SK-N-SH treated with all-trans-retinoic acid at 6 μM for 48 hours (cell line): ENCODE data around the gene FAM111A.

Experiments used
- ATAC-seq: fragments of 200-7000 bp; cut with Tn5 transposase; 3 replicates; pipeline ENCODE4 v1.9.1; 2020; ENCODE audit warnings: mild to moderate bottlenecking, moderate library complexity
- CSDC2 ChIP-seq: fragments of 250-450 bp; sonication (Bioruptor Pico); IDR thresholded peaks from 2 replicates; pipeline ENCODE4 v1.5.0; 2020; ENCODE audit warnings: mild to moderate bottlenecking, moderate library complexity
- ESRRG ChIP-seq: fragments of 250-450 bp; sonication (Bioruptor Pico); IDR thresholded peaks from 2 replicates; pipeline ENCODE4 v1.6.1; 2021; ENCODE audit warnings: mild to moderate bottlenecking
- GLIS3 ChIP-seq: fragments of 250-450 bp; sonication (Bioruptor Pico); IDR thresholded peaks from 2 replicates; pipeline ENCODE4 v1.5.0; 2020; ENCODE audit warnings: mild to moderate bottlenecking, moderate library complexity
- ISL1 ChIP-seq: fragments of 250-450 bp; sonication (Bioruptor Pico); IDR thresholded peaks from 2 replicates; pipeline ENCODE4 v2.1.2; 2022; ENCODE audit warnings: mild to moderate bottlenecking, moderate library complexity
- OSR1 ChIP-seq: fragments of 250-450 bp; sonication (Bioruptor Pico); IDR thresholded peaks from 2 replicates; pipeline ENCODE4 v1.8.0; 2022; ENCODE audit warnings: moderate library complexity, mild to moderate bottlenecking, inconsistent platforms
- PATZ1 ChIP-seq: fragments of 250-450 bp; sonication (Bioruptor Pico); IDR thresholded peaks from 2 replicates; pipeline ENCODE4 v1.8.0; 2020; ENCODE audit warnings: mild to moderate bottlenecking, moderate library complexity, borderline replicate concordance
- PPARA ChIP-seq: fragments of 250-450 bp; sonication (Bioruptor Pico); IDR thresholded peaks from 2 replicates; pipeline ENCODE4 v1.5.0; 2020; ENCODE audit warnings: mild to moderate bottlenecking, borderline replicate concordance
- RARB ChIP-seq: fragments of 250-450 bp; sonication (Bioruptor Pico); IDR thresholded peaks from 2 replicates; pipeline ENCODE4 v1.8.0; 2021; ENCODE audit warnings: mild to moderate bottlenecking, moderate library complexity
- TCF4 ChIP-seq: fragments of 250-450 bp; sonication (Bioruptor Pico); IDR thresholded peaks from 2 replicates; pipeline ENCODE4 v1.8.0; 2021; ENCODE audit warnings: mild to moderate bottlenecking, moderate library complexity, borderline replicate concordance
- TOX ChIP-seq: fragments of 250-450 bp; sonication (Bioruptor Pico); IDR thresholded peaks from 2 replicates; pipeline ENCODE4 v1.8.0; 2021; ENCODE audit warnings: mild to moderate bottlenecking, moderate library complexity, borderline replicate concordance
- ZFP3 ChIP-seq: fragments of 250-450 bp; sonication (Bioruptor Pico); IDR thresholded peaks from 2 replicates; pipeline ENCODE4 v1.5.0; 2020; ENCODE audit warnings: mild to moderate bottlenecking, moderate library complexity
- ZFP30 ChIP-seq: fragments of 450-650 bp; formaldehyde crosslinking; IDR thresholded peaks from 2 replicates; pipeline ENCODE4 v1.5.0; 2022; ENCODE audit warnings: mild to moderate bottlenecking, moderate library complexity
- ZNF565 ChIP-seq: fragments of 450-650 bp; formaldehyde crosslinking; conservative IDR thresholded peaks from 2 replicates; pipeline ENCODE4 v1.5.0; 2020; ENCODE audit warnings: low read depth, mild to moderate bottlenecking, moderate library complexity
- ZNF70 ChIP-seq: fragments of 450-650 bp; formaldehyde crosslinking; IDR thresholded peaks from 2 replicates; pipeline ENCODE4 v1.5.0; 2020; ENCODE audit warnings: mild to moderate bottlenecking, moderate library complexity
- ZNF8 ChIP-seq: fragments of 450-650 bp; formaldehyde crosslinking; IDR thresholded peaks from 2 replicates; pipeline ENCODE4 v1.5.0; 2020; ENCODE audit warnings: mild to moderate bottlenecking, moderate library complexity
- TF ChIP-seq, protein P1 (sequence below): fragments of 250-450 bp; sonication (Bioruptor Pico); IDR thresholded peaks from 2 replicates; pipeline ENCODE4 v1.5.1; 2020; ENCODE audit warnings: low read depth, mild to moderate bottlenecking, moderate library complexity
- TF ChIP-seq, protein P2 (sequence below): fragments of 250-450 bp; sonication (Bioruptor Pico); IDR thresholded peaks from 2 replicates; pipeline ENCODE4 v1.5.1; 2021; ENCODE audit warnings: mild to moderate bottlenecking, moderate library complexity
- TF ChIP-seq, protein P3 (sequence below): fragments of 250-450 bp; sonication (Bioruptor Pico); IDR thresholded peaks from 2 replicates; pipeline ENCODE4 v1.5.0; 2020; ENCODE audit warnings: mild to moderate bottlenecking, moderate library complexity
- TF ChIP-seq, protein P4 (sequence below): fragments of 250-450 bp; sonication (Bioruptor Pico); IDR thresholded peaks from 2 replicates; pipeline ENCODE4 v1.8.0; 2021; ENCODE audit warnings: low read depth, mild to moderate bottlenecking, moderate library complexity, borderline replicate concordance

Gene FAM111A

GRCh38 chr11:59176330-59176729 is 33.7 kb downstream of the FAM111A start:
- no peak for ATAC-seq
- TF ChIP-seq OSR1 (CRISPR knock-in tag) = no peak
- TF ChIP-seq PATZ1 (CRISPR knock-in tag) = no peak
- no peak for TF ChIP-seq GLIS3 (CRISPR knock-in tag)
- TF ChIP-seq ZFP3 = no peak
- TF ChIP-seq ZNF70 = no peak
- TF ChIP-seq, protein P1, sequence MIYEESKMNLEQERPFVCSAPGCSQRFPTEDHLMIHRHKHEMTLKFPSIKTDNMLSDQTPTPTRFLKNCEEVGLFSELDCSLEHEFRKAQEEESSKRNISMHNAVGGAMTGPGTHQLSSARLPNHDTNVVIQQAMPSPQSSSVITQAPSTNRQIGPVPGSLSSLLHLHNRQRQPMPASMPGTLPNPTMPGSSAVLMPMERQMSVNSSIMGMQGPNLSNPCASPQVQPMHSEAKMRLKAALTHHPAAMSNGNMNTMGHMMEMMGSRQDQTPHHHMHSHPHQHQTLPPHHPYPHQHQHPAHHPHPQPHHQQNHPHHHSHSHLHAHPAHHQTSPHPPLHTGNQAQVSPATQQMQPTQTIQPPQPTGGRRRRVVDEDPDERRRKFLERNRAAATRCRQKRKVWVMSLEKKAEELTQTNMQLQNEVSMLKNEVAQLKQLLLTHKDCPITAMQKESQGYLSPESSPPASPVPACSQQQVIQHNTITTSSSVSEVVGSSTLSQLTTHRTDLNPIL = no peak
- TF ChIP-seq PPARA (CRISPR knock-in tag) = no peak
- no peak for TF ChIP-seq ZFP30 (CRISPR knock-in tag)
- no peak for TF ChIP-seq TOX (CRISPR knock-in tag)
- TF ChIP-seq ESRRG = no peak
- TF ChIP-seq ZNF565 (CRISPR knock-in tag) = no peak
- TF ChIP-seq ZNF8 (CRISPR knock-in tag) = no peak
- no peak for TF ChIP-seq TCF4 (CRISPR knock-in tag)
- TF ChIP-seq, protein P2, sequence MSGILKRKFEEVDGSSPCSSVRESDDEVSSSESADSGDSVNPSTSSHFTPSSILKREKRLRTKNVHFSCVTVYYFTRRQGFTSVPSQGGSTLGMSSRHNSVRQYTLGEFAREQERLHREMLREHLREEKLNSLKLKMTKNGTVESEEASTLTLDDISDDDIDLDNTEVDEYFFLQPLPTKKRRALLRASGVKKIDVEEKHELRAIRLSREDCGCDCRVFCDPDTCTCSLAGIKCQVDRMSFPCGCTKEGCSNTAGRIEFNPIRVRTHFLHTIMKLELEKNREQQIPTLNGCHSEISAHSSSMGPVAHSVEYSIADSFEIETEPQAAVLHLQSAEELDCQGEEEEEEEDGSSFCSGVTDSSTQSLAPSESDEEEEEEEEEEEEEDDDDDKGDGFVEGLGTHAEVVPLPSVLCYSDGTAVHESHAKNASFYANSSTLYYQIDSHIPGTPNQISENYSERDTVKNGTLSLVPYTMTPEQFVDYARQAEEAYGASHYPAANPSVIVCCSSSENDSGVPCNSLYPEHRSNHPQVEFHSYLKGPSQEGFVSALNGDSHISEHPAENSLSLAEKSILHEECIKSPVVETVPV (CRISPR knock-in tag) = no peak
- TF ChIP-seq ISL1 (CRISPR knock-in tag) = no peak

GRCh38 chr11:59178402-59178801 is 35.7 kb downstream of the FAM111A start:
- TF ChIP-seq ZNF8 (CRISPR knock-in tag) (no peak), TCF4 (CRISPR knock-in tag) (no peak), GLIS3 (CRISPR knock-in tag) (no peak), CSDC2 (CRISPR knock-in tag) (no peak), PATZ1 (CRISPR knock-in tag) (no peak)
- TF ChIP-seq, protein P2 (CRISPR knock-in tag) = no peak
- TF ChIP-seq, all 23 proteins: peak for 0
- no peak for ATAC-seq

- TF ChIP-seq ZNF565 (CRISPR knock-in tag) (no peak), ZNF8 (CRISPR knock-in tag) (no peak), ISL1 (CRISPR knock-in tag) (no peak), ZFP3 (no peak), ESRRG (no peak), PPARA (CRISPR knock-in tag) (no peak), RARB (CRISPR knock-in tag) (no peak), TOX (CRISPR knock-in tag) (no peak)
- TF ChIP-seq, protein P3, sequence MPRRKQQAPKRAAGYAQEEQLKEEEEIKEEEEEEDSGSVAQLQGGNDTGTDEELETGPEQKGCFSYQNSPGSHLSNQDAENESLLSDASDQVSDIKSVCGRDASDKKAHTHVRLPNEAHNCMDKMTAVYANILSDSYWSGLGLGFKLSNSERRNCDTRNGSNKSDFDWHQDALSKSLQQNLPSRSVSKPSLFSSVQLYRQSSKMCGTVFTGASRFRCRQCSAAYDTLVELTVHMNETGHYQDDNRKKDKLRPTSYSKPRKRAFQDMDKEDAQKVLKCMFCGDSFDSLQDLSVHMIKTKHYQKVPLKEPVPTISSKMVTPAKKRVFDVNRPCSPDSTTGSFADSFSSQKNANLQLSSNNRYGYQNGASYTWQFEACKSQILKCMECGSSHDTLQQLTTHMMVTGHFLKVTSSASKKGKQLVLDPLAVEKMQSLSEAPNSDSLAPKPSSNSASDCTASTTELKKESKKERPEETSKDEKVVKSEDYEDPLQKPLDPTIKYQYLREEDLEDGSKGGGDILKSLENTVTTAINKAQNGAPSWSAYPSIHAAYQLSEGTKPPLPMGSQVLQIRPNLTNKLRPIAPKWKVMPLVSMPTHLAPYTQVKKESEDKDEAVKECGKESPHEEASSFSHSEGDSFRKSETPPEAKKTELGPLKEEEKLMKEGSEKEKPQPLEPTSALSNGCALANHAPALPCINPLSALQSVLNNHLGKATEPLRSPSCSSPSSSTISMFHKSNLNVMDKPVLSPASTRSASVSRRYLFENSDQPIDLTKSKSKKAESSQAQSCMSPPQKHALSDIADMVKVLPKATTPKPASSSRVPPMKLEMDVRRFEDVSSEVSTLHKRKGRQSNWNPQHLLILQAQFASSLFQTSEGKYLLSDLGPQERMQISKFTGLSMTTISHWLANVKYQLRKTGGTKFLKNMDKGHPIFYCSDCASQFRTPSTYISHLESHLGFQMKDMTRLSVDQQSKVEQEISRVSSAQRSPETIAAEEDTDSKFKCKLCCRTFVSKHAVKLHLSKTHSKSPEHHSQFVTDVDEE = no peak
- TF ChIP-seq, protein P2 (CRISPR knock-in tag) = no peak
- TF ChIP-seq, protein P4, sequence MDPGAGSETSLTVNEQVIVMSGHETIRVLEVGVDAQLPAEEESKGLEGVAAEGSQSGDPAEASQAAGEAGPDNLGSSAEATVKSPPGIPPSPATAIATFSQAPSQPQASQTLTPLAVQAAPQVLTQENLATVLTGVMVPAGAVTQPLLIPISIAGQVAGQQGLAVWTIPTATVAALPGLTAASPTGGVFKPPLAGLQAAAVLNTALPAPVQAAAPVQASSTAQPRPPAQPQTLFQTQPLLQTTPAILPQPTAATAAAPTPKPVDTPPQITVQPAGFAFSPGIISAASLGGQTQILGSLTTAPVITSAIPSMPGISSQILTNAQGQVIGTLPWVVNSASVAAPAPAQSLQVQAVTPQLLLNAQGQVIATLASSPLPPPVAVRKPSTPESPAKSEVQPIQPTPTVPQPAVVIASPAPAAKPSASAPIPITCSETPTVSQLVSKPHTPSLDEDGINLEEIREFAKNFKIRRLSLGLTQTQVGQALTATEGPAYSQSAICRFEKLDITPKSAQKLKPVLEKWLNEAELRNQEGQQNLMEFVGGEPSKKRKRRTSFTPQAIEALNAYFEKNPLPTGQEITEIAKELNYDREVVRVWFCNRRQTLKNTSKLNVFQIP (CRISPR knock-in tag) = no peak
- ATAC-seq = no peak
Measured at GRCh38 chr11:59179121-59179520, 36.5 kb downstream of the FAM111A start.
